ENCODE results near the gene SHH. TPM values are rescaled to one million over a fixed set of nuclear protein-coding genes. Genes with fewer than 3 reads are reported as not detected.
A peak's percentile ranks its signal among the peaks of the same experiment; 100 is the strongest.

Gene SHH
- total RNA-seq, 2 donors from 2014 or later = 0.32 to 1.2 TPM

- H3K9me3 ChIP-seq = no peaks in the 10 kb centered on the region
- no peak for DNase-seq (ENCODE audit: low spot score)
- WGBS = 35% methylated on average over 8 of the region's 8 CpGs
- TF ChIP-seq POLR2AphosphoS5 (IDR thresholded peaks at IDR 0.05) = no peak
- no peak for TF ChIP-seq POLR2A (IDR thresholded peaks at IDR 0.05)
- TF ChIP-seq, protein P1, sequence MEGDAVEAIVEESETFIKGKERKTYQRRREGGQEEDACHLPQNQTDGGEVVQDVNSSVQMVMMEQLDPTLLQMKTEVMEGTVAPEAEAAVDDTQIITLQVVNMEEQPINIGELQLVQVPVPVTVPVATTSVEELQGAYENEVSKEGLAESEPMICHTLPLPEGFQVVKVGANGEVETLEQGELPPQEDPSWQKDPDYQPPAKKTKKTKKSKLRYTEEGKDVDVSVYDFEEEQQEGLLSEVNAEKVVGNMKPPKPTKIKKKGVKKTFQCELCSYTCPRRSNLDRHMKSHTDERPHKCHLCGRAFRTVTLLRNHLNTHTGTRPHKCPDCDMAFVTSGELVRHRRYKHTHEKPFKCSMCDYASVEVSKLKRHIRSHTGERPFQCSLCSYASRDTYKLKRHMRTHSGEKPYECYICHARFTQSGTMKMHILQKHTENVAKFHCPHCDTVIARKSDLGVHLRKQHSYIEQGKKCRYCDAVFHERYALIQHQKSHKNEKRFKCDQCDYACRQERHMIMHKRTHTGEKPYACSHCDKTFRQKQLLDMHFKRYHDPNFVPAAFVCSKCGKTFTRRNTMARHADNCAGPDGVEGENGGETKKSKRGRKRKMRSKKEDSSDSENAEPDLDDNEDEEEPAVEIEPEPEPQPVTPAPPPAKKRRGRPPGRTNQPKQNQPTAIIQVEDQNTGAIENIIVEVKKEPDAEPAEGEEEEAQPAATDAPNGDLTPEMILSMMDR (IDR thresholded peaks at IDR 0.05) = no peak
- H3K27me3 ChIP-seq (replicated peaks; ENCODE audit: insufficient read depth) = peaks cover 12% of the 10 kb centered on the region
- H3K4me3 ChIP-seq = no peak overlapping the region
- peaks cover 9% of the 10 kb centered on the region for H3K4me1 ChIP-seq (replicated peaks)
- H3K27ac ChIP-seq = no peak overlapping the region
- intact Hi-C loops (cut with DNase I) = loop anchor here (10.0 kb wide), 1 partner anchor 652 kb away; no protein-coding TSS in a partner anchor
- no peaks in the 10 kb centered on the region for H3K36me3 ChIP-seq
Observed at GRCh38 chr7:155813125-155813524, 862 bp upstream of the SHH start.

GRCh38 chr7:155811560-155811894, 736 bp downstream of the SHH start:
- Histone ChIP-seq H3K9me3 (no peaks in the 10 kb centered on the region), H3K27ac (no peak overlapping the region), H3K27me3 (replicated peaks; ENCODE audit: insufficient read depth) (peaks cover 12% of the 10 kb centered on the region), H3K36me3 (no peaks in the 10 kb centered on the region), H3K4me1 (replicated peaks) (peaks cover 9% of the 10 kb centered on the region), H3K4me3 (peak overlapping the region; percentile 8 to 11)
- TF ChIP-seq, protein P1 (IDR thresholded peaks at IDR 0.05) = no peak
- TF ChIP-seq POLR2A (IDR thresholded peaks at IDR 0.05) (no peak), POLR2AphosphoS5 (IDR thresholded peaks at IDR 0.05) (no peak)
- no peak for DNase-seq (ENCODE audit: low spot score)
- intact Hi-C loops (cut with DNase I) = loop anchor here (10.0 kb wide), 1 partner anchor 653 kb away; no protein-coding TSS in a partner anchor
- 4% methylated on average over 13 of the region's 13 CpGs for WGBS

DNA sequence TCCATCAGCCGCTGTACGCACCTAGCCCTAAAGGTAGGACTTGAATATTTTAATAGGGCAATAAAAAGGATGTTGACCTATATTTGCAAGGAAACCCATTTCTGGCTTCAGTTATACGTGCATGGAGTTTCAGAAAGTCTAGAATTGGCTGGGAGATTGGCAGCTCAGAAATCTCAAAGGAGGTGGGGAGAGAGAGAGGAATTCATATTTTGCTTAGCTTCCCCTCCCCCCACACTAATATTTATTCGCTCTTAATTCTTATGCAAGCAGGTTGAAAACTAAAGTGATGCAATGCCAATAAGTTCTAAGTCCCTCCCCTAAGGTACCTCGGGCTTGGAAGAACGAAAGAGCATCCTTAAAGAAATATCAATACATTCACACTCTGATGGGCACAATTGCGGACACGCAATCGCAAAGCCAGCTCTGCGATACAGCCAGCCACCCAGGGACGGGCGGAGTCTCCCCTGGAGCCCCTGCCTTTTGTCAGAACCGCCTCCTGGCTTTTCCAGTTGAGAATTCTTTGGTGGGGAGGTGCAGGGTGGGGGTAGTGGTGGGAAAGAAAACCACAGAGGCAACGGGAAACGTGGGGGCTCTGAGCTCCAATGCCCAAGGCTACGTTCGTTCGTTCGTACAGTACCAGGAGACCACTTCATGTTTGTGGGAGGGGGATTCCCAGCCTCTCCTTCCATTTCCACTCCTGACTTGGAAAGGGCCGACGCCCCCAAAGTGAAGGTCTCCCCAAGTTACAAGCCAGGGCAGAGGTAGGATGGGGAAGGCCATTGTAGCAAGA, 1.3 kb downstream of the SHH start:
- Histone ChIP-seq H3K4me3 (peak overlapping the region in 1 of 2 donors; percentile 17), H3K36me3 (no peaks in the 10 kb centered on the region), H3K4me1 (replicated peaks) (peaks cover 9% of the 10 kb centered on the region), H3K27me3 (replicated peaks; ENCODE audit: insufficient read depth) (peaks cover 14% of the 10 kb centered on the region), H3K27ac (no peak overlapping the region), H3K9me3 (no peaks in the 10 kb centered on the region)
- DNase-seq (ENCODE audit: low spot score) = no peak
- intact Hi-C loops (cut with DNase I) = loop anchor here (10.0 kb wide), 1 partner anchor 654 kb away; no protein-coding TSS in a partner anchor
- TF ChIP-seq, protein P1 (IDR thresholded peaks at IDR 0.05) = no peak
- TF ChIP-seq POLR2A (IDR thresholded peaks at IDR 0.05) (no peak), POLR2AphosphoS5 (IDR thresholded peaks at IDR 0.05) (no peak)
- WGBS = 2% methylated on average over 21 of the region's 21 CpGs

DNA sequence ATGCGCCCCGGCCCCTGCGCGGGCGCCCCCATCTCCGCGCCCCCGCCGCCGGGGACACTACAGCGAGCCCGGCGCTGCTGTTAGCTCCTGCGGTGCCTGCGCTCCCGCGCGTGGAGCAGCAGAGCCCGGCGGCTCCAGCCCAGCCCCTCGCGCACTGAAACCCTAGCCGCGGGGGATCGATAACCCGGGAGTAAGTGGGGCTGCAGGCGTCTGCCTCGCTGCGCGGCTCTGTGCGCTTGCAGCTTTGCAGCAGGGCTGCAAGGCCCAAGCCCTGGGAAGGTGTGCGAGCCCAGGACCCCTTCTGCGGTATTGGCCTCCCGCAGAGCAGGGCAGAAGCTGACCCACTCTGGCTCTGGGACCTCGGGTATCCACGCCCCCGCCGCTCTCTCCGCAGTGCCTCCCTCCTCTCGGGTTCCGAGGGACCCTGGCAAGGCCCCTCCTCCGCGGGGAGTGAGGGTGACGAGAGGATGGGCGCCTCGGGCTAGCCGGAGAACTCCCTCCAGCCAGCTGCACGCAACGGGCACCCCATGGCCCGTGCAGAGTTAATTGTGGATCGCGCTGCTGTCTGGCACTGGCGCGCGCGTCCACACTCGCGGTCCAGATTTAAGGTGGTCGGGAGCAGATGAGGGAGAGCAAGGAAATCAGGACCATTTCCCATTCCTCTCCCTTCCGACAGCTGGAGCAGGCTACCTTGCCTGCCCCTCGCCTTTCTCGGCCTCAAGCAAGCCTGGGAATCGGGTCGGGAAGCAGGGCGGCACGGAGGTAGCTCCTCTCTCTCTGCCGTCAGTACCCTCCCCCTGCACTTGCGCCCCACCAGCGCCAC, 2.1 kb downstream of the SHH start:
- Histone ChIP-seq H3K27ac (no peak overlapping the region), H3K27me3 (replicated peaks; ENCODE audit: insufficient read depth) (peaks cover 17% of the 10 kb centered on the region), H3K4me3 (peak overlapping the region; percentile 17 to 24), H3K36me3 (no peaks in the 10 kb centered on the region), H3K9me3 (no peaks in the 10 kb centered on the region), H3K4me1 (replicated peaks) (peaks cover 9% of the 10 kb centered on the region)
- WGBS = 2% methylated on average over 56 of the region's 69 CpGs
- no peak for DNase-seq (ENCODE audit: low spot score)
- intact Hi-C loops (cut with DNase I) = loop anchor here (10.0 kb wide), 2 partner anchors 655 to 955 kb away; no protein-coding TSS in a partner anchor
- TF ChIP-seq POLR2AphosphoS5 (IDR thresholded peaks at IDR 0.05) (no peak), POLR2A (IDR thresholded peaks at IDR 0.05) (no peak)
- TF ChIP-seq, protein P1 (IDR thresholded peaks at IDR 0.05) = no peak

All from prostate gland (tissue), 2 donors.